Stimulated activated CD4-positive, alpha-beta T cell treated with anti-CD3 and anti-CD28 coated beads, Interleukin-12 subunit alpha, Interleukin-12 subunit beta, amount 100 ng/mL, for 4 hours (primary cell): ENCODE measurements around the gene HPS4.
"Not testable (repeated sequence)": the region's sequence is repeated elsewhere in the genome, so short reads cannot be mapped to it uniquely, and the experiment has no call there.

Experiments
- DNase-seq: peaks from one replicate; pipeline ENCODE4 v3.0.0-alpha.2; 2020

HPS4 gene

GRCh38 chr22:26483439-26484359, at the start of gene HPS4, which contains the start of gene SRRD:
TSS of gene HPS4 (minus strand) at chr22:26483783. CDS start at chr22:26481762, 2,021 bp downstream.
TSS of gene SRRD (plus strand) at chr22:26483877. CDS start at chr22:26483891, 14 bp downstream.
- peak; percentile 91 for DNase-seq

- no peak for DNase-seq
These were observed 45.8 kb upstream of the HPS4 start for GRCh38 chr22:26529345-26529744.

GRCh38 chr22:26528518-26528917, 44.9 kb upstream of the HPS4 start:
- not testable (repeated sequence) for DNase-seq

GRCh38 chr22:26527574-26528465, 44.2 kb upstream of the HPS4 start:
- DNase-seq = no peak

GRCh38 chr22:26527167-26527566, 43.6 kb upstream of the HPS4 start:
- no peak for DNase-seq

- no peak for DNase-seq
These were observed 42.5 kb upstream of the HPS4 start for GRCh38 chr22:26525946-26526564.

- no peak for DNase-seq
These were observed 41.3 kb upstream of the HPS4 start for GRCh38 chr22:26524870-26525269.

- DNase-seq = no peak
These were observed 39.0 kb upstream of the HPS4 start for GRCh38 chr22:26522592-26522991.

- no peak for DNase-seq
These were observed 38.4 kb upstream of the HPS4 start for GRCh38 chr22:26522012-26522411.

- DNase-seq = no peak
These were observed 33.8 kb upstream of the HPS4 start for GRCh38 chr22:26517429-26517828.

- no peak for DNase-seq
These were observed 32.9 kb upstream of the HPS4 start for GRCh38 chr22:26516503-26516902.

GRCh38 chr22:26515931-26516330, 32.3 kb upstream of the HPS4 start:
- DNase-seq = no peak

GRCh38 chr22:26514419-26515161, 31.0 kb upstream of the HPS4 start:
- no peak for DNase-seq

GRCh38 chr22:26513838-26514237, 30.3 kb upstream of the HPS4 start:
- DNase-seq = no peak

GRCh38 chr22:26512149-26512793, 28.7 kb upstream of the HPS4 start, which contains the start of gene TFIP11:
TSS of gene TFIP11 (minus strand) at chr22:26512473. CDS start at chr22:26510272, 2,201 bp downstream.
- peak; percentile 92 for DNase-seq

GRCh38 chr22:26508148-26508547, 24.6 kb upstream of the HPS4 start:
- no peak for DNase-seq

- DNase-seq = no peak
These were observed 20.2 kb upstream of the HPS4 start for GRCh38 chr22:26503758-26504157.

- peak; percentile 24 for DNase-seq
These were observed 19.3 kb upstream of the HPS4 start for GRCh38 chr22:26502688-26503561.

GRCh38 chr22:26501996-26502395, 18.4 kb upstream of the HPS4 start:
- DNase-seq = no peak

GRCh38 chr22:26499188-26499703, 15.7 kb upstream of the HPS4 start:
- DNase-seq = no peak
